ENCODE data around the gene ATG101.

- TF ChIP-seq, protein P1, sequence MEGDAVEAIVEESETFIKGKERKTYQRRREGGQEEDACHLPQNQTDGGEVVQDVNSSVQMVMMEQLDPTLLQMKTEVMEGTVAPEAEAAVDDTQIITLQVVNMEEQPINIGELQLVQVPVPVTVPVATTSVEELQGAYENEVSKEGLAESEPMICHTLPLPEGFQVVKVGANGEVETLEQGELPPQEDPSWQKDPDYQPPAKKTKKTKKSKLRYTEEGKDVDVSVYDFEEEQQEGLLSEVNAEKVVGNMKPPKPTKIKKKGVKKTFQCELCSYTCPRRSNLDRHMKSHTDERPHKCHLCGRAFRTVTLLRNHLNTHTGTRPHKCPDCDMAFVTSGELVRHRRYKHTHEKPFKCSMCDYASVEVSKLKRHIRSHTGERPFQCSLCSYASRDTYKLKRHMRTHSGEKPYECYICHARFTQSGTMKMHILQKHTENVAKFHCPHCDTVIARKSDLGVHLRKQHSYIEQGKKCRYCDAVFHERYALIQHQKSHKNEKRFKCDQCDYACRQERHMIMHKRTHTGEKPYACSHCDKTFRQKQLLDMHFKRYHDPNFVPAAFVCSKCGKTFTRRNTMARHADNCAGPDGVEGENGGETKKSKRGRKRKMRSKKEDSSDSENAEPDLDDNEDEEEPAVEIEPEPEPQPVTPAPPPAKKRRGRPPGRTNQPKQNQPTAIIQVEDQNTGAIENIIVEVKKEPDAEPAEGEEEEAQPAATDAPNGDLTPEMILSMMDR (IDR thresholded peaks at IDR 0.05), result no peak
- TF ChIP-seq POLR2AphosphoS5 (IDR thresholded peaks at IDR 0.05; ENCODE audit: low read depth, low read length), result no peak
- no peak for TF ChIP-seq TCF7L2 (IDR thresholded peaks at IDR 0.05; ENCODE audit: low read depth, low read length)
Measured at GRCh38 chr12:52091061-52091460, 21.3 kb downstream of the ATG101 start.
